Measurements from ENCODE around the gene IFNA5. TPM values are rescaled to one million over a fixed set of nuclear protein-coding genes. Genes with fewer than 3 reads are reported as not detected.

Gene IFNA5
- total RNA-seq, result not detected
- long read RNA-seq, result 0 reads

- intact Hi-C loops (cut with DNase I), result no loop called here
- no peak for ATAC-seq (ENCODE audit: poor library complexity)
- DNase-seq, result no peak
Observed at GRCh38 chr9:21305213-21305612, at the start of gene IFNA5. IFNA5 (minus strand) TSS chr9:21305313; CDS start chr9:21305256, 57 bp downstream.

DNA sequence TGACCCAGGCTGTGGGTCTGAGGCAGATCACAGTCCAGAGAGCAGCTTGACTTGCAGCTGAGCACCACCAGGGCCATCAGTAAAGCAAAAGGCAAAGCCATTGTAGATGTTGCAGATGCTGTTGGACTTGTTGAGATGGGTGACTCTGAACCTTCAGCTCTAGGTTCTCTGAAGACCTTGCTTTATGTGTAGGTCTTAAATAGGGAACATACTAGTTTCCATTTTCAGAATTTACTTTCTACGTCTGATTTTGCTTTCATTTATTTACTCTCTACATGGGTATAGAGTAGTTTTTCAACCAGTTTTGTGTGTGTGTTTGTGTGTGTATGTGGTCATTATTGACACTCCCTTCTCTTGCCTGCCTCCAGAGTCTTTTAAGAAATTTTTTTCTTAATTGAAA lies 45.7 kb upstream of the IFNA5 start, which contains the start of gene IFNA6:
TSS of gene IFNA6 (minus strand) at position 101 of the 400 bp plus-strand sequence. CDS start at position 101, 0 bp downstream.
- DNase-seq (no peak), ATAC-seq (ENCODE audit: poor library complexity) (no peak)
- intact Hi-C loops (cut with DNase I), result no loop called here

GRCh38 chr9:21348430-21348970 lies 43.4 kb upstream of the IFNA5 start:
- ATAC-seq (ENCODE audit: poor library complexity), result no peak
- intact Hi-C loops (cut with DNase I), result no loop called here
- DNase-seq, result no peak

GRCh38 chr9:21340735-21341134 lies 35.6 kb upstream of the IFNA5 start:
- DNase-seq (no peak), ATAC-seq (ENCODE audit: poor library complexity) (no peak)
- intact Hi-C loops (cut with DNase I), result no loop called here

DNA sequence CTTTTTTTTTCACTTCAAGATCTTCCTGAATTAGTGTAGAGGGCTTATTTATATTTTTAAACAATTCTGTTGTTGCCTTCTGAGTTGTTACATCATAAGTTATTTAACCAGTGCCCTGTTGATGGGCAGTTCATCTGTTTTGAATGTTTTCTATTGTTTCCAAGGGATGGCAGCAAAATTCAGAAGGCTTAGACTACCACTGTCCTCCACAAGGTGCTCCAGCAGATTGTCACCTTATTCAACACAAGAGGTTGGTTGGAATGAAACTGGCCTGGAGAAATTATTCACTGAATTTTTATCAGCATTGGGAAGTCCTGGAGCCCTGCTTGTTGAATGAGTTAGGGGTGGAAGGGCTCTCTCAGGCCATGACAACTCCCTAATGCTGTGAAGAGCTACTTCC lies 31.3 kb upstream of the IFNA5 start:
- intact Hi-C loops (cut with DNase I), result loop anchor here (2.0 kb wide), 1 partner anchor 466 kb away; the partner anchor contains the start of gene MTAP
- no peak for ATAC-seq (ENCODE audit: poor library complexity)
- DNase-seq, result no peak

DNA sequence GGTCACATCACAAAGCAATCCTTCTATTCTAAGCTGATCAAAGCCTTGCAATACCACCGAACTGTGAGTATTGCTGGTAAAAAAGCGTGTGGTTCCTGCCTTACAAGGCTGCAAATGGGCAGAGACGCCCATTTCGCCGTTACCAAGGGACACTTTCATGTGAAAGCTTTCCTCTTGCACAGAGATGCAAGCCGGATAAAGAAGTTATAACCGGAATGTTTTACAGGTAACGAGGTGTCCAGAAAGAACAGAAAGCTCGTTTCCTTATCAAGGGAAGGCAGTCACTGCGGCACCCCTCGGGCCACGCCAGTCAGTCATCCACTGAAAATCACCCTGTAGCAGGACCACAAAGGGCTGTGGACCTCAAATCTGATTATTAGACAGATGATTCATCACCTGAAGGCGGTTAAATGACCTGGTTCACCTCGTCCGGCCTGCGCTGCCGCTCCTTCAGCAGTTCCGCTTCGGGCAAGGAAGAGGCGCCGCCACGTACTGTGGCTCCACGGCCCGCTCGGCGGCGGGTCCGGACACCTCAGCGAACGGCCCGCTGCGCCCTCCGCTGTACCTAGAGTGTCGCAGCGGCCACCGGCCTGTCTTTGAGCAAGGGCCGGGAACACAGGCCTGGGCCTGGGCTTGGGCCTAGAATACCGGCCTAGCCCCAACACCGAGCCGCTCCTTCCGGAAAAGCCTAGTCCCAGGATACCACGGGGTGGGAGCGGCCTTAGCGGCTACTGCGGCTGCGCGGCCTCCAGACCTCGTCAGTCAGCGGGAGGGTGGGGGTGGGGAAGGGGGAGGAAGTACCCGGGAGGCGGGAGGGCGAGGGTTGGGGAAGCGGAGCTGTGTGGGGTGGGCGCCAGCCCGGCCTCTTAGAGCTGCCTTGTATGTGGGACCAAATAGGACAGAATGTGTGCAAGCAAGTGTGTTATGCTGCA lies 29.9 kb upstream of the IFNA5 start, which contains the start of gene KLHL9:
TSS of gene KLHL9 (minus strand) at position 704 of the 932 bp plus-strand sequence. CDS start at position 159, 545 bp downstream.
- DNase-seq (peak; percentile 95), ATAC-seq (ENCODE audit: poor library complexity) (peak; percentile 100)
- intact Hi-C loops (cut with DNase I), result no loop called here

- intact Hi-C loops (cut with DNase I), result no loop called here
- ATAC-seq (ENCODE audit: poor library complexity), result no peak
- DNase-seq, result no peak
Observed at GRCh38 chr9:21333226-21333625, 28.1 kb upstream of the IFNA5 start.

DNA sequence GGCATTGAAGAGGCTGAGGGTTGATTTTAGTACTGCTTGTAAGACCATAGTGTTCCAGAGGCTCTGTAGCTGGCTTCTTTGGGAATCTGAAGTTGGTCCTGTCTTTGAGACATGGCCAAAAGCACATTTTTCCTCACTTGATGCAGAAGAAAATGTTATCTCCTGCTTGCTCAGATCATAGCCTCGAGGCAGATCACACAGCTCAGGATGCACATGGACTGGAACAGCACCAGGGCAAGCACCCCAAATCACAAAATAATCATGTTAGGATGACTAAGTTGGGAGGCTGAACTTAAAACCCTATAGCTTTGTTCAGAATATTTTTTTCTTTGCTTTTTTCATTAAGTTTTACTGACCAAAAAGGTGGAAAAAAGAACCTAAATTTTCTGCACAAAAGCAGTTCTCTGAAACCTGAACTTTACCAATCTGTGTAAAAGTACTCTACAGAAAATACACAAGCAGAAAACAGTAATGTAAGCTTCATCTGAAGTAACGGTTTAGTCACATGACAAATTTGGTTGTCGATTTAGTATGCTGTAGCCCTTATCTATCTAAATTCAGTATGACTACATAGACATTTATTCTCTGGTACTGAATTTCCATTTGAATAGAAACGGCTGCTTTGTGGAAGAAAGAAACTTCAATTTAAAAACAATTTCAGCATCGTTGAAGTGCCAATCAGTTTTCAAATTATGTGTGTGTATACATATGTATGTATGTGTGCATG lies 26.7 kb upstream of the IFNA5 start:
- intact Hi-C loops (cut with DNase I), result no loop called here
- DNase-seq, result no peak
- no peak for ATAC-seq (ENCODE audit: poor library complexity)

GRCh38 chr9:21326526-21327139 lies 21.5 kb upstream of the IFNA5 start:
- ATAC-seq (ENCODE audit: poor library complexity) (peak; percentile 80), DNase-seq (no peak)
- intact Hi-C loops (cut with DNase I), result loop anchor here (5.0 kb wide), 2 partner anchors 71 to 461 kb away; no protein-coding TSS in a partner anchor

- intact Hi-C loops (cut with DNase I), result no loop called here
- no peak for DNase-seq
- ATAC-seq (ENCODE audit: poor library complexity), result no peak
Observed at GRCh38 chr9:21324047-21324446, 18.9 kb upstream of the IFNA5 start.

- intact Hi-C loops (cut with DNase I), result no loop called here
- DNase-seq (no peak), ATAC-seq (ENCODE audit: poor library complexity) (no peak)
Observed at GRCh38 chr9:21322911-21323461, 17.9 kb upstream of the IFNA5 start.

- no peak for ATAC-seq (ENCODE audit: poor library complexity)
- intact Hi-C loops (cut with DNase I), result no loop called here
- DNase-seq, result no peak
Observed at GRCh38 chr9:21320465-21320864, 15.4 kb upstream of the IFNA5 start.

- no peak for DNase-seq
Observed at GRCh38 chr9:21317956-21318923, 13.1 kb upstream of the IFNA5 start.

DNA sequence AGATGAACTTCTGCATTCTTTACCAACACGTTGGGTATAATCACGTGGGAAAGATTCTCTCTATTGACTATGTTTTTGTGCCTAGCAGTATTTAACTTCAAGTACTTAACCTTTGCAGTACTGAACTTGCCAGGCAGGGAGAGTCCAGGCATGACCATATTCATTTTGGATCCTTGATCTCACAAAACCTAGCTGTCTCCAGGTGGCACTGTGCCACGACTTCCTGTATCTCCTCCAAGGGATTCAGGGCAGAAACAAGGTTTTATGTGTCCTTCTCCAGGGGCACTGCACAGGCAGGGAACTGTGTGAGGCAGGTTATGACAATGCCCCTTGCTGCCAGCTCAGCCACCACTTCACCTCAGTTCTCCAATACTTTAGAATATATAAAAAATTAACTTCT lies 11.7 kb upstream of the IFNA5 start:
- intact Hi-C loops (cut with DNase I), result no loop called here
- DNase-seq (no peak), ATAC-seq (ENCODE audit: poor library complexity) (no peak)

More at GRCh38 chr9:21317956-21318923, 13.1 kb upstream of the IFNA5 start:
- intact Hi-C loops (cut with DNase I), result no loop called here
- ATAC-seq (ENCODE audit: poor library complexity), result peak; percentile 83

DNA sequence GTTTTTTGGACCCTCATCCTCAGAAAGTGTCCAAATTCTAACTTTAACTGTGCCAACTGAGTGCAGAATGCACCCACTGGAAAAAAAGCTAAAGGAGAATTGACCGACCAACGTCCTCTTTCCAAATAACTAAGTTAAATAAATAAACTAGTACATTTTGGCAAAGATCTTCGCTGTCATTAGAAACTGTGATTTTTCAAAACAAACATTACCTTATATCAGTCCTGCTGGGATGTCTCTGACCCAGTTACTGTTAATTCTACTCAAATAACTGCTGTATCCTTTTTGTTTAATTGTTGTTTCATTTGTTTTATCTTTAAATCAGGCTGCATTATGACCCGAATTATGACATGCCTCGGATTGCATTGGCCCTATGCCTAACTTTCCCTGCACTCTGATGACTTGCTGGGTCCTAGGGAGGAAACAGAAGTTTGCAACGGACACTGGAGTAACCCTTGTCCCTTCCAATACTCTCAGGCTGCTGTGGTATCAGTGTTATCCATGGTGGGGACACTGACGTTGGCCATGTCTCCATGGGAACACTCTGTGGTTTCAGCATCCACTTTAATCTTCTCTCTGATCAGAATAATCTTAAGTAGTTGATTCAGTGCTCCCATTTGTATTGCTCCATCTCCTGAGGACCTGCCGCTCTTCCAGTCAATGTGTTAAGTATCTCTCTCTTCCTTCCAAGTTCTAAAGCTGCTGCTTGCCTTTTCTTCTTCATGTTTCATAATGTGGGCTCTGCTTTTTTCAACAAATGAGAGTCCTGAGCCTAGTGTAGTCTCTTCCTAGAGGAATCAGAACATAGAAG lies 11.1 kb upstream of the IFNA5 start:
- intact Hi-C loops (cut with DNase I), result no loop called here
- ATAC-seq (ENCODE audit: poor library complexity) (peak; percentile 27), DNase-seq (no peak)

- intact Hi-C loops (cut with DNase I), result no loop called here
- DNase-seq, result no peak
- no peak for ATAC-seq (ENCODE audit: poor library complexity)
Observed at GRCh38 chr9:21314152-21314551, 9.0 kb upstream of the IFNA5 start.

- intact Hi-C loops (cut with DNase I), result no loop called here
- ATAC-seq (ENCODE audit: poor library complexity) (no peak), DNase-seq (no peak)
Observed at GRCh38 chr9:21311889-21312288, 6.8 kb upstream of the IFNA5 start.

All from Right ventricle myocardium superior (tissue), 1 donor.